HL-60 (cell line): ENCODE results near the gene AGPAT3.

Experiments used
- DNase-seq, 2 experiments: peaks; one replicate each; pipeline ENCODE4 v3.0.0-alpha.2; 2010 to 2020; ENCODE audit warnings: low read depth in 1 of 2, low spot score in 1 of 2
- H3K27ac ChIP-seq: fragments of 250-450 bp; sonication (Bioruptor Pico); replicated peaks from 2 replicates; pipeline ENCODE4 v1.5.1; 2020; ENCODE audit warnings: mild to moderate bottlenecking, moderate library complexity
- H3K27me3 ChIP-seq: fragments of 250-450 bp; sonication (Bioruptor Pico); 2 replicates; pipeline ENCODE4 v1.5.1; 2021; ENCODE audit warnings: mild to moderate bottlenecking, moderate library complexity; ENCODE audit not compliant: insufficient read depth, poor library complexity, severe bottlenecking
- H3K4me3 ChIP-seq: replicated peaks from 2 replicates; pipeline ENCODE4 v1.5.1; 2011; ENCODE audit warnings: mild to moderate bottlenecking, control low read depth, low read length; ENCODE audit not compliant: insufficient read depth
- CTCF ChIP-seq: IDR thresholded peaks from one replicate; pipeline ENCODE4 v1.5.1; 2011; ENCODE audit warnings: low read length, control low read depth, inconsistent platforms; ENCODE audit not compliant: insufficient read depth
- GABPA ChIP-seq: IDR thresholded peaks from 2 replicates; pipeline ENCODE4 v1.6.1; 2012; ENCODE audit warnings: low read depth
- POLR2AphosphoS5 ChIP-seq: IDR thresholded peaks from 2 replicates; pipeline ENCODE4 v1.6.1; 2012; ENCODE audit warnings: low read depth
- REST ChIP-seq: IDR thresholded peaks from 2 replicates; pipeline ENCODE4 v1.6.1; 2012; ENCODE audit warnings: low read depth; ENCODE audit not compliant: insufficient replicate concordance
- SPI1 ChIP-seq: IDR thresholded peaks from 2 replicates; pipeline ENCODE4 v1.6.1; 2012; ENCODE audit warnings: low read depth, mild to moderate bottlenecking, borderline replicate concordance

Gene AGPAT3

GRCh38 chr21:44012474-44013379, 147.7 kb downstream of the AGPAT3 start:
- peak; percentile 76 for DNase-seq
- H3K27me3 ChIP-seq, result no peaks in the 10 kb centered on the region
- peak; percentile 74 for TF ChIP-seq GABPA
- TF ChIP-seq CTCF, result no peak
- TF ChIP-seq SPI1, result peak; percentile 22; the same call in 1 of the 2 replicates
- no peak for TF ChIP-seq REST
- no peak for TF ChIP-seq POLR2AphosphoS5
- H3K4me3 ChIP-seq, result peak overlapping the region; percentile 71
- H3K27ac ChIP-seq, result peak overlapping the region; percentile 83

DNA sequence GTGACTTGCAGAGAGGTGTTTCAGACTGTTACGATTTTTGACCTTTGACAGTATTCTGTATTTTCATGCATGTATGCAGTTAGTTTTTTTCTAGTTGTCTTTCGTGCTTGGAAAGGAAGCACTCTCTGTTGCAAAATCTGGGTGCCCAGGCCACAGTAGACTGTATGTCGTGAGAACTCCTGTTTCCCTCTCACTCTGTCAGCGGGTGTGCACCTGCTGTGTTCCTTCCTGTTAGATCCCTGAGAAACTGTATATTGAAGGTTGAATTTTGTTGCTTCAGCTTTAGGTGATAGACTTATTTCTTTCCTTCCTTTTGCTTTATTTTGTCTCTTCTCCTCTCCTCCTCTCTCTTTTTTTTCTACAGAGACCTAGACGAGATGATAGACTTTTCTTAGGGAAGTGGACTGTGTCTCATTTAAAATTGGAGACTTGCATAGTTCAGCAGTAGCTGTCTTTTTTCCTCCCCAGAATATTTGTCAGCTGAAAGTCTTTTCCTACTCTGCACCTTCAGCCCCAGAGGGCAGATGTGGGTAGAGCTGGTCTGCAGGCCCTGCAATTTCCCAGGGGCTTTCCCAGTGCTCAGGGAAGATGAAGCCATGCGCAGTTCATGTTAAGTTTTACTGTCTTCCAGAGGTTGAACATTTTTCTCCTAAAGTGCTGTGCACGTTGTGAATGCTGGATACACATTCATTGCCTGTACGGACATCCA, 148.5 kb downstream of the AGPAT3 start:
- TF ChIP-seq CTCF (no peak), GABPA (0 out of 2 replicates have a peak, but pooled peaks have one; percentile 15), SPI1 (peak; percentile 40; the same call in 1 of the 2 replicates), POLR2AphosphoS5 (peak; percentile 72; the same call in 1 of the 2 replicates)
- Histone ChIP-seq H3K27me3 (no peaks in the 10 kb centered on the region), H3K4me3 (peak overlapping the region; percentile 71), H3K27ac (peak overlapping the region; percentile 83)
- DNase-seq, result peak; percentile 66 to 90

DNA sequence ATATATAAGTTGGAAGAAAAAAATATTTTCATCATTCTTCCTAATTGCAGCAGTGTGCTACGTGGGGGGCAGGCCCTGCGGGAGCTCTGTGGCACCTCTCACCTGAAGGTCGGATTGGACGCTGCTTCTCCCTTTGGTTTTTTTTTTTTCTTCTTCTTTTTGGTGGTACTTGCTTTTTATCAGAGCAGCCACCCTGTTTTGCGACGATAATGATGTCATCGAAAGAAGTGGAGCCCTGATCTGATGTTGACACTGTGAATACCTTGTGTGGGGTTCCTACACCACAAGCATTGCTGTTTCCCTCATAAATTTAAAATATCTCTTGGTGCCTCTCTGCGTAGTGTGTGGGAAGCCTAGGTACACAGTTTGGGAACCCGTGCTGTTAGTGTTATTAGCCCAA, 152.6 kb downstream of the AGPAT3 start:
- Histone ChIP-seq H3K27me3 (no peaks in the 10 kb centered on the region), H3K4me3 (no peak overlapping the region), H3K27ac (no peak overlapping the region)
- DNase-seq, result no peak
- TF ChIP-seq CTCF (no peak), POLR2AphosphoS5 (no peak), SPI1 (no peak), REST (no peak), GABPA (no peak)
